Upper lobe of left lung (tissue), 4 donors: ENCODE data around the gene ODF2L.

Experiments
- CTCF ChIP-seq, 6 experiments: fragments of 450-650 bp in 4 of 6; fragments of 200-600 bp in 2 of 6; sonication (generic) in 2 of 6; IDR thresholded peaks; one replicate each; pipeline ENCODE4 v1.5.1; 2016 to 2019; ENCODE audit warnings: antibody characterized with exemption in 6 of 6
- POLR2A ChIP-seq, 4 donors: fragments of 450-650 bp; IDR thresholded peaks; one replicate each; pipeline ENCODE4 v1.5.1; 2016 to 2017; ENCODE audit warnings: antibody characterized with exemption in 4 of 4, mild to moderate bottlenecking in 2 of 4

- TF ChIP-seq CTCF (IDR thresholded peaks at IDR 0.05): no peak
- TF ChIP-seq POLR2A (IDR thresholded peaks at IDR 0.05): no peak
Observed at GRCh38 chr1:86325264-86325663, 70.9 kb downstream of the ODF2L start.
